OCI-LY7 (cell line): Measurements from ENCODE around the gene VAMP8. TPM values are rescaled to one million over a fixed set of nuclear protein-coding genes. Genes with fewer than 3 reads are reported as not detected.
"Not testable (repeated sequence)": the region's sequence is repeated elsewhere in the genome, so short reads cannot be mapped to it uniquely, and the experiment has no call there.

ENCODE experiments used
- BruUV-seq: library from RNA; stranded (reverse); fragments of 400-500 nt; replicated peaks from 2 replicates; lab custom pipeline; 2021; lab: Mats Ljungman, UMichigan
- CTCF ChIA-PET: fragments of 300-600 bp; sonication (Branson Sonifier 250); formaldehyde crosslinking; loops from one replicate; lab custom pipeline; 2022; ENCODE audit warnings: antibody characterized with exemption; ENCODE audit not compliant: unreplicated experiment; lab: Charles Lee
- POLR2A ChIA-PET: fragments of 300-600 bp; sonication (Branson Sonifier 250); formaldehyde crosslinking; loops from one replicate; lab custom pipeline; 2022; ENCODE audit warnings: antibody characterized with exemption; lab: Charles Lee
- DNase-seq: peaks from one replicate; pipeline ENCODE4 v3.0.0-alpha.2; 2015; ENCODE audit warnings: low spot score
- H2AFZ ChIP-seq: fragments of 200-600 bp; sonication (generic), shearing (Covaris generic); 2 replicates; pipeline ENCODE4 v1.6.1; 2014; ENCODE audit warnings: mild to moderate bottlenecking, antibody characterized with exemption, low read length, moderate library complexity
- H3K27ac ChIP-seq: fragments of 200-600 bp; sonication (generic); 2 replicates; pipeline ENCODE4 v1.5.1; 2014; ENCODE audit warnings: mixed run types, low read depth, mild to moderate bottlenecking, moderate library complexity, low read length, inconsistent platforms; ENCODE audit not compliant: poor library complexity, severe bottlenecking
- H3K36me3 ChIP-seq: fragments of 200-600 bp; sonication (generic); 2 replicates; pipeline ENCODE4 v1.6.1; 2014; ENCODE audit warnings: mild to moderate bottlenecking, antibody characterized with exemption, low read length, moderate library complexity, mixed read lengths; ENCODE audit not compliant: insufficient read depth
- H3K4me1 ChIP-seq: fragments of 200-600 bp; sonication (generic); 2 replicates; pipeline ENCODE4 v1.5.1; 2014; ENCODE audit warnings: mild to moderate bottlenecking, low read length; ENCODE audit not compliant: insufficient read depth, poor library complexity, severe bottlenecking
- H3K4me2 ChIP-seq: fragments of 200-600 bp; sonication (generic); 2 replicates; pipeline ENCODE4 v1.6.1; 2014; ENCODE audit warnings: mild to moderate bottlenecking, low read length
- H3K4me3 ChIP-seq: fragments of 200-600 bp; sonication (generic); 2 replicates; pipeline ENCODE4 v1.5.1; 2014; ENCODE audit warnings: mild to moderate bottlenecking, low read depth, low read length; ENCODE audit not compliant: poor library complexity, severe bottlenecking
- H3K79me2 ChIP-seq: fragments of 200-600 bp; sonication (generic); 2 replicates; pipeline ENCODE4 v1.6.1; 2016; ENCODE audit warnings: low read depth, mild to moderate bottlenecking, low read length, moderate library complexity, mixed read lengths; ENCODE audit not compliant: insufficient read depth
- H3K9me2 ChIP-seq: fragments of 200-600 bp; sonication (generic); 2 replicates; pipeline ENCODE4 v1.6.1; 2016; ENCODE audit warnings: mild to moderate bottlenecking, low read length, mixed read lengths; ENCODE audit not compliant: insufficient read depth
- H3K9me3 ChIP-seq: fragments of 200-600 bp; sonication (generic); 2 replicates; pipeline ENCODE4 v1.6.1; 2014; ENCODE audit warnings: mild to moderate bottlenecking, mixed run types, low read length, mixed read lengths
- H4K20me1 ChIP-seq: fragments of 200-600 bp; sonication (generic); 2 replicates; pipeline ENCODE4 v1.6.1; 2014; ENCODE audit warnings: mild to moderate bottlenecking, antibody characterized with exemption, low read length, moderate library complexity, mixed read lengths; ENCODE audit not compliant: insufficient read depth
- EZH2phosphoT487 ChIP-seq: fragments of 200-600 bp; sonication (generic); IDR thresholded peaks from 2 replicates; pipeline ENCODE4 v1.6.1; 2018; ENCODE audit warnings: low read depth, borderline replicate concordance, mild to moderate bottlenecking, mixed run types, antibody characterized with exemption, low read length, moderate library complexity, mixed read lengths
- intact Hi-C: fragments of 100-400 bp; cut with micrococcal nuclease; formaldehyde crosslinking; loops from one replicate; pipeline ENCODE4 v1.10.0; 2022; ENCODE audit not compliant: unreplicated experiment
- total RNA-seq, 2 experiments: library from RNA; depleted of rRNA in 1 of 2; stranded (reverse); fragments of >200 nt in 1 of 2; shearing (Covaris generic) in 1 of 2; gene quantifications; 2 replicates each; pipeline ENCODE4 v1.2.3, GENCODE V29; 2014 to 2022
- TF ChIP-seq, protein P1 (sequence below): fragments of 200-600 bp; sonication (generic); conservative IDR thresholded peaks from 2 replicates; pipeline ENCODE4 v1.5.1; 2014; ENCODE audit warnings: mild to moderate bottlenecking, antibody characterized with exemption, low read length, moderate library complexity, mixed read lengths

The VAMP8 gene
- total RNA-seq, 2 experiments from 2014 or later: 112 to 152 TPM

DNA sequence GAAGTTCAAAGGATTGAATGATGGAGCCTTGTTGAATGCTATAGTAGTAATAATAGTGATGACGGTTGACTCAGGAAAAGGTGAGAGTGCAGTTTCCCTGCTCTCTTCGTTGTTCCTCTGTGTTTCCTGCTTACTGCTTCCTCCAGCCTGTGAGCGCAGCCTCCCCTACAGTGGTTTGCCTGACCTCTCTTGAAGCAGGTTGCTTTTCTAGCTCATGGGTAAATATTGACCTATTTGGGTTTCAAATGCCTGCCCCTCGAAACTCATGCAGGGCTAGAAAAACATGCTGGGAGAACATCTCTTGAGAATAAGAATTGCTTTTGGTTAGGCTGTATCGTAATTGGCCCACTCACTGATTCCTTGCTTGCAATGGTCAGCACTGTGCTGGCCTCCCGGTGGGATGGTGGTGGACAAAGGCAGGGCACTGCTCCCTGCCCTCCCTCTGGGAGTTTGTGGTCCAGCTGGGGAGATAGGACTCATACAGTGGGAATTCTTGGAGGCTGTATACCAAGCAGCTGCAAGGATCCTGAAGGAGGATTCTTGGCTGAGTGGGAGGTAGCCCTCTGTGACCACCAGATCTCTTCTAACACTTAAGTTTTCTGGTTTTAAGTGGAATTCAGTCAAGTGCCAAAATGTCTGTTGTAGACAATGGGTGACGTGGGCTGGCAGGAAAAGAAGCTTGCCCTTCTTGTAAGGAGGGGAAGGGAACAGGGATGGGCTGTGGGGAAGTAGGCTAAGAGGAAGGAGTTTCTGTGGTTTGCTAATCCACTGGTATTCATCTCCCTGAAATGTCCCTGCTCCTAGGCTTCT lies 12.8 kb downstream of the VAMP8 start:
- Histone ChIP-seq H3K4me1 (peaks cover 17% of the 10 kb centered on the region), H3K4me2 (no peak overlapping the region), H3K9me2 (no peaks in the 10 kb centered on the region), H4K20me1 (no peaks in the 10 kb centered on the region), H3K36me3 (peaks cover 3% of the 10 kb centered on the region; the same call in 1 of the 2 replicates), H3K27ac (no peak overlapping the region), H3K4me3 (no peak overlapping the region), H2AFZ (no peak overlapping the region), H3K79me2 (no peaks in the 10 kb centered on the region), H3K9me3 (no peaks in the 10 kb centered on the region)
- TF ChIP-seq, protein P1, sequence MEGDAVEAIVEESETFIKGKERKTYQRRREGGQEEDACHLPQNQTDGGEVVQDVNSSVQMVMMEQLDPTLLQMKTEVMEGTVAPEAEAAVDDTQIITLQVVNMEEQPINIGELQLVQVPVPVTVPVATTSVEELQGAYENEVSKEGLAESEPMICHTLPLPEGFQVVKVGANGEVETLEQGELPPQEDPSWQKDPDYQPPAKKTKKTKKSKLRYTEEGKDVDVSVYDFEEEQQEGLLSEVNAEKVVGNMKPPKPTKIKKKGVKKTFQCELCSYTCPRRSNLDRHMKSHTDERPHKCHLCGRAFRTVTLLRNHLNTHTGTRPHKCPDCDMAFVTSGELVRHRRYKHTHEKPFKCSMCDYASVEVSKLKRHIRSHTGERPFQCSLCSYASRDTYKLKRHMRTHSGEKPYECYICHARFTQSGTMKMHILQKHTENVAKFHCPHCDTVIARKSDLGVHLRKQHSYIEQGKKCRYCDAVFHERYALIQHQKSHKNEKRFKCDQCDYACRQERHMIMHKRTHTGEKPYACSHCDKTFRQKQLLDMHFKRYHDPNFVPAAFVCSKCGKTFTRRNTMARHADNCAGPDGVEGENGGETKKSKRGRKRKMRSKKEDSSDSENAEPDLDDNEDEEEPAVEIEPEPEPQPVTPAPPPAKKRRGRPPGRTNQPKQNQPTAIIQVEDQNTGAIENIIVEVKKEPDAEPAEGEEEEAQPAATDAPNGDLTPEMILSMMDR: no peak
- TF ChIP-seq EZH2phosphoT487: no peak
- no peak for DNase-seq
- CTCF ChIA-PET: no interaction called here
- intact Hi-C loops: no loop called here
- BruUV-seq: no TSS peak
- POLR2A ChIA-PET: interaction anchor here (0.5 to 1.4 kb wide), 2 partner anchors 9 to 11 kb away, joined by 3 read pairs; no protein-coding TSS in a partner anchor

DNA sequence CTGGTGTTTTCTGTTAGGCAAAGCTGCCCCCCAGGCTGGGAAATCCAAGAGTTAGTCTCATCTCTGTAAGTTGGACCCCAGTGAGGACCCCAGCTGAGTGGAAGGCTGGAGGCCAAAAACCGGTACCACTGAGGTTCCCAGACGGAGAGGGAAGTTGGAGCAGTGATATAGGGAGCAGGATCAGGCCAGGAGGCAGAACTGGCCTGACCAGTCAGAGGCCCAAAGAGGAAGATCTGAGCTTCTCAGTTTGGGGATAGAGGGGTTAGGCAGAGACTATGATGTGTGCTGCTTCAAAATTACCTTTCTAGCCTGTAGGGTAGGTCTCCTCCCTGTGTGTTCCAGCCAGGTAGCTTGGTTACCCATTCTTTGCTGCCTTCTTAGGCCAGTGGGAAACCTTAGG lies 13.6 kb downstream of the VAMP8 start:
- intact Hi-C loops: no loop called here
- Histone ChIP-seq H2AFZ (no peak overlapping the region), H3K9me3 (no peaks in the 10 kb centered on the region), H3K27ac (no peak overlapping the region), H3K4me2 (no peak overlapping the region), H3K36me3 (peaks cover 2% of the 10 kb centered on the region; the same call in 1 of the 2 replicates), H3K9me2 (no peaks in the 10 kb centered on the region), H3K4me1 (peaks cover 11% of the 10 kb centered on the region), H3K4me3 (no peak overlapping the region), H3K79me2 (peaks cover 3% of the 10 kb centered on the region; the same call in 1 of the 2 replicates), H4K20me1 (no peaks in the 10 kb centered on the region)
- no peak for DNase-seq
- POLR2A ChIA-PET: interaction anchor here (0.6 to 1.4 kb wide), 2 partner anchors 12 to 79 kb away, joined by 3 read pairs; no protein-coding TSS in a partner anchor
- CTCF ChIA-PET: no interaction called here
- no TSS peak for BruUV-seq
- TF ChIP-seq EZH2phosphoT487: no peak
- TF ChIP-seq, protein P1: no peak

DNA sequence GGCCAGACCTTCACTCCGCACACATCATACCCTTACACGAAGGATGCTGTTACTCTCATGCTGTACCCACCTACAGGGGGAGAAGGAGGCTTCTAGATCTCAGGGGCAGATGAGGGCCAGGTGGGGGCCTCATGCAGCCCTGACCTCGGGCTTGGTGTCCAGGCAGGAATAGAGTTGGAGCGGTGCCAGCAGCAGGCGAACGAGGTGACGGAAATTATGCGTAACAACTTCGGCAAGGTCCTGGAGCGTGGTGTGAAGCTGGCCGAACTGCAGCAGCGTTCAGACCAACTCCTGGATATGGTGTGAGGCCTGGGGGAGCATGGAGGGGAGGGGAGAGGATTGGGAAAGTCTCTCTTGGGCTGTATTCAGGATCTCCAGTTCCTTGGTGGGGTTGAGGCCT lies 14.2 kb downstream of the VAMP8 start:
- no peaks in the 10 kb centered on the region for H4K20me1 ChIP-seq
- no peak overlapping the region for H2AFZ ChIP-seq
- POLR2A ChIA-PET: no interaction called here
- H3K9me2 ChIP-seq: no peaks in the 10 kb centered on the region
- no peaks in the 10 kb centered on the region; the same call in 1 of the 2 replicates for H3K36me3 ChIP-seq
- TF ChIP-seq, protein P1: no peak
- TF ChIP-seq EZH2phosphoT487: no peak
- no peaks in the 10 kb centered on the region for H3K9me3 ChIP-seq
- no peak for DNase-seq
- BruUV-seq: no TSS peak
- no peak overlapping the region for H3K4me2 ChIP-seq
- intact Hi-C loops: no loop called here
- H3K79me2 ChIP-seq: peaks cover 9% of the 10 kb centered on the region; the same call in 1 of the 2 replicates
- H3K4me3 ChIP-seq: no peak overlapping the region
- CTCF ChIA-PET: no interaction called here
- peaks cover 17% of the 10 kb centered on the region for H3K4me1 ChIP-seq
- no peak overlapping the region for H3K27ac ChIP-seq

DNA sequence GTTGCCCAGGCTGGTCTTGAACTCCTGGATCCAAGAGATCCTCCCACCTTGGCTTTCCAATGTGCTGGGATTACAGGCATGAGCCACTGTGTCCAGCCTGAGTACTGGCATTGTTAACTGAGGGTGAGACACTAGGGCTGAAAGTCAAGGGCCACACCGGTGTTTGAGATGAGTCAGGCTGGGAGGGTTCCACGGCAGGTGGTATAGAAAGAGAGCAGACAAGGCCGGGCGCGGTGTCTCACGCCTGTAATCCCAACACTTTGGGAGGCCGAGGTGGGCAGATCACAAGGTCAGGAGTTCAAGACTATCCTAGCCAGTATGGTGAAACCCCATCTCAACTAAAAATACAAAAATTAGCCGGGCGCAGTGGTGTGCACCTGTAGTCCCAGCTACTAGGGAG lies 14.9 kb downstream of the VAMP8 start:
- H2AFZ ChIP-seq, POLR2A ChIA-PET, H3K27ac ChIP-seq, intact Hi-C loops, H3K9me3 ChIP-seq, H3K9me2 ChIP-seq, CTCF ChIA-PET, H3K4me3 ChIP-seq, H3K36me3 ChIP-seq, BruUV-seq, H3K4me2 ChIP-seq, H4K20me1 ChIP-seq, DNase-seq: not testable (repeated sequence)
- H3K4me1 ChIP-seq: peaks cover 20% of the 10 kb centered on the region
- peaks cover 12% of the 10 kb centered on the region; the same call in 1 of the 2 replicates for H3K79me2 ChIP-seq
